SU-DHL-6 (cell line): ENCODE measurements around the gene MMP19.
"Not testable (repeated sequence)": the region's sequence is repeated elsewhere in the genome, so short reads cannot be mapped to it uniquely, and the experiment has no call there.

Source experiments
- H2AFZ ChIP-seq: fragments of 200-600 bp; sonication (generic); 2 replicates; pipeline ENCODE4 v1.6.1; 2014; ENCODE audit warnings: low read depth, mild to moderate bottlenecking, moderate library complexity, mixed read lengths, antibody characterized with exemption, low read length; ENCODE audit not compliant: severe bottlenecking
- H3F3A ChIP-seq: fragments of 200-600 bp; shearing (Covaris generic); 2 replicates; pipeline ENCODE4 v1.6.0; 2016; ENCODE audit warnings: antibody characterized with exemption, mild to moderate bottlenecking; ENCODE audit not compliant: insufficient read depth
- H3K27ac ChIP-seq: fragments of 200-600 bp; sonication (generic); 2 replicates; pipeline ENCODE4 v1.5.1; 2016; ENCODE audit warnings: low read depth, mild to moderate bottlenecking, low read length, moderate library complexity, mixed read lengths
- H3K27me3 ChIP-seq: fragments of 200-600 bp; sonication (generic), shearing (Covaris generic); 2 replicates; pipeline ENCODE4 v1.6.0; 2014; ENCODE audit warnings: mild to moderate bottlenecking, low read length
- H3K36me3 ChIP-seq: fragments of 200-600 bp; sonication (generic); 2 replicates; pipeline ENCODE4 v1.6.1; 2014; ENCODE audit warnings: mild to moderate bottlenecking, low read length, mixed read lengths
- H3K4me2 ChIP-seq: fragments of 300-600, 200-600 bp; shearing (Covaris generic), sonication (generic); 2 replicates; pipeline ENCODE4 v1.6.0; 2014; ENCODE audit warnings: low read length, low read depth, mild to moderate bottlenecking; ENCODE audit not compliant: poor library complexity, severe bottlenecking
- H3K4me3 ChIP-seq: fragments of 200-600 bp; sonication (generic); 2 replicates; pipeline ENCODE4 v1.5.1; 2014; ENCODE audit warnings: antibody characterized with exemption, low read length, mild to moderate bottlenecking, mixed read lengths; ENCODE audit not compliant: insufficient read depth, poor library complexity, severe bottlenecking
- H3K79me2 ChIP-seq: fragments of 200-600 bp; sonication (generic); 2 replicates; pipeline ENCODE4 v1.6.1; 2014; ENCODE audit warnings: mild to moderate bottlenecking, low read length, moderate library complexity; ENCODE audit not compliant: insufficient read depth
- H3K9ac ChIP-seq: fragments of 200-600 bp; sonication (generic); 2 replicates; pipeline ENCODE4 v1.7.0; 2014; ENCODE audit warnings: mild to moderate bottlenecking, low read length
- H3K9me2 ChIP-seq: fragments of 200-600 bp; sonication (generic); replicated peaks from 2 replicates; pipeline ENCODE4 v1.6.1; 2014; ENCODE audit warnings: low read length; ENCODE audit not compliant: insufficient read depth
- H3K9me3 ChIP-seq: fragments of 200-600 bp; sonication (generic); 2 replicates; pipeline ENCODE4 v1.6.1; 2014; ENCODE audit warnings: low read length, mixed read lengths; ENCODE audit not compliant: insufficient read depth
- H4K20me1 ChIP-seq: fragments of 200-600 bp; sonication (generic); 2 replicates; pipeline ENCODE4 v1.6.1; 2014; ENCODE audit warnings: low read depth, mild to moderate bottlenecking, antibody characterized with exemption, low read length, moderate library complexity, mixed read lengths
- EZH2phosphoT487 ChIP-seq: fragments of 200-600 bp; sonication (generic), shearing (Covaris generic); conservative IDR thresholded peaks from 2 replicates; pipeline ENCODE4 v1.6.1; 2018; ENCODE audit warnings: mild to moderate bottlenecking, antibody characterized with exemption, low read length, moderate library complexity, mixed read lengths
- TF ChIP-seq, protein P1 (sequence below): fragments of 200-600 bp; sonication (generic); IDR thresholded peaks from one replicate; pipeline ENCODE4 v1.5.1; 2017; ENCODE audit warnings: antibody characterized with exemption, mild to moderate bottlenecking, low read length, moderate library complexity; ENCODE audit not compliant: insufficient read depth, poor library complexity, severe bottlenecking

Gene MMP19

DNA sequence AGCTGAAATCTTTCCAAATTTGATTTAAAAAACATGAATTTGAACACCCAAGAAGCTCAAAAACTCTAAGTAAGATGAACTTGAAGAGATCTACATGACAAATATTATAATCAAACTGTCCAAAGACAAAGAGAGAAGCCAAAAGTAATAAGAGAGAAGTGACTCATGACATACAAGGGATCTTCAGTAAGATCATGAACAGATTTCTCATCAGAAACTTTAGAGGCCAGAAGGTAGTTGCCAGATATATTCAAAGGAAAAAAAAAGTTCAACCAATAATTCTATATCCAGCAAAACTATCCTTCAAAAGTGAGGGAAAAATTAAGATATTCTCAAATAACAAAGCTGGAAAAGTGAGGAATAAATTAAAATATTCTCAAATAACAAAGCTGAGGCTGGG lies 35.1 kb upstream of the MMP19 start:
- Histone ChIP-seq H3K4me2 (no peak overlapping the region), H3K9me2 (no peaks in the 10 kb centered on the region), H3K27me3 (no peaks in the 10 kb centered on the region), H3K9me3 (peaks cover 5% of the 10 kb centered on the region; the same call in 1 of the 2 replicates), H3K9ac (no peak overlapping the region), H3K36me3 (0 out of 2 replicates have a peak, but pooled peaks cover 3% of the 10 kb centered on the region), H3K79me2 (no peaks in the 10 kb centered on the region), H3K4me3 (no peak overlapping the region), H4K20me1 (no peaks in the 10 kb centered on the region), H3F3A (no peaks in the 10 kb centered on the region), H2AFZ (no peak overlapping the region), H3K27ac (no peak overlapping the region)
- TF ChIP-seq EZH2phosphoT487: no peak
- TF ChIP-seq, protein P1, sequence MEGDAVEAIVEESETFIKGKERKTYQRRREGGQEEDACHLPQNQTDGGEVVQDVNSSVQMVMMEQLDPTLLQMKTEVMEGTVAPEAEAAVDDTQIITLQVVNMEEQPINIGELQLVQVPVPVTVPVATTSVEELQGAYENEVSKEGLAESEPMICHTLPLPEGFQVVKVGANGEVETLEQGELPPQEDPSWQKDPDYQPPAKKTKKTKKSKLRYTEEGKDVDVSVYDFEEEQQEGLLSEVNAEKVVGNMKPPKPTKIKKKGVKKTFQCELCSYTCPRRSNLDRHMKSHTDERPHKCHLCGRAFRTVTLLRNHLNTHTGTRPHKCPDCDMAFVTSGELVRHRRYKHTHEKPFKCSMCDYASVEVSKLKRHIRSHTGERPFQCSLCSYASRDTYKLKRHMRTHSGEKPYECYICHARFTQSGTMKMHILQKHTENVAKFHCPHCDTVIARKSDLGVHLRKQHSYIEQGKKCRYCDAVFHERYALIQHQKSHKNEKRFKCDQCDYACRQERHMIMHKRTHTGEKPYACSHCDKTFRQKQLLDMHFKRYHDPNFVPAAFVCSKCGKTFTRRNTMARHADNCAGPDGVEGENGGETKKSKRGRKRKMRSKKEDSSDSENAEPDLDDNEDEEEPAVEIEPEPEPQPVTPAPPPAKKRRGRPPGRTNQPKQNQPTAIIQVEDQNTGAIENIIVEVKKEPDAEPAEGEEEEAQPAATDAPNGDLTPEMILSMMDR: no peak

DNA sequence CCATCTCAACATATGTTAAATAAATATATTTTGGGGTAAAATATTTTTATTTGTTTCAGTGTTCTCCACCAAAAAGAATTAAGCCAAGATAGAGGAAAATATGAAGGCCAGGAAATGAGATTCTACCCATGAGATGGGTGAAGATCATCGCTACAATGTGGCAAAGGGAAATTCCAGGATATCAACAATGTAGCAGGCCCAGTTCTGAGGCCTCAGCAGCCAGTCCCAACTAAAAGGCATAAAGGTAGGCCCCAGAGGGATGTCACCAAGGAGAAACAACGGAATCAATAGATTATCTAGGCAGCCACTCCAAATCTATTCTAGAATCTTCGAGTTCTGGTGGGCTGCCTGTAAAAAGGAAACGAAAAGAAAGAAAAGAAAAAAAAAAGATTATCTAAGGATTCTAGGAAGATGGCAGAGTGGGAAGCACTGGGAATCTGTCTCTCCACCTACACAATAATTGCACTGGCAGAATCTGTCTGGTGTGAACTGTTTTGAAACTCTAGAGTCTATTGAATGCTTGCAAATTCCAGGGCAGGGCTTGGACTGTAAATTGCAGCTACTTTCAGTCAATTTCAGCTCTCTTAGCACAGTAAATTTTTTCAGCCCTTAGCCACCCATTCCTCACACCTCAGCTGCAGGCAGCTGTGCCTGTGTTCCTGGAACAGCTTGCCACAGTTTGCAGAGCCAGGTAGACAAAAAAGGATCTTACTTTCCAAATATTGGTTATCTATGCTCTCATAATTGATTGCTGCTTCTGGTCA lies 33.1 kb upstream of the MMP19 start:
- H3K36me3 ChIP-seq: 0 out of 2 replicates have a peak, but pooled peaks cover 3% of the 10 kb centered on the region
- H3F3A ChIP-seq: no peaks in the 10 kb centered on the region
- no peak overlapping the region for H2AFZ ChIP-seq
- TF ChIP-seq, protein P1: no peak
- no peak for TF ChIP-seq EZH2phosphoT487
- no peaks in the 10 kb centered on the region for H4K20me1 ChIP-seq
- peaks cover 5% of the 10 kb centered on the region; the same call in 1 of the 2 replicates for H3K9me3 ChIP-seq
- H3K79me2 ChIP-seq: no peaks in the 10 kb centered on the region
- H3K4me3 ChIP-seq: no peak overlapping the region
- H3K9ac ChIP-seq: no peak overlapping the region
- H3K27ac ChIP-seq: no peak overlapping the region
- no peaks in the 10 kb centered on the region for H3K9me2 ChIP-seq
- H3K27me3 ChIP-seq: no peaks in the 10 kb centered on the region
- no peak overlapping the region for H3K4me2 ChIP-seq

DNA sequence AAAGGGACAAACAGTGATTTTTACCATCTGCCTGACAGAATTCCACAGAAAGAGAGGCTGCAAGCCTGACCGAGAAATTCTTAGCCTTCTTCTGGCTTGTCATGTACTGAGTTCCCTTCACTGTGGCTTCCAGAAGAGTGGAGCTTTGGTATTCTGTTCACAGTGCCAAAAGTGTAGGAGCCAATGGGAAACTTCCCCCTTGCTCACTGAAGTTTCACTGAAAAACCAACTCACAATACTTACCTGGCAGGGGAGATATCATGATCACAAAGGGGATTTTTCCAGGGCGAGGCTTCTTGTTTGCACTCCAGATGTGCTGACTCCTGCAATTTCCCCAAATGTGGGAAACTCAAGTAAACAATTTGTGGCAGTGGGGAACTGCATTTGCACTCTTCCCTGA lies 31.7 kb upstream of the MMP19 start:
- no peak overlapping the region for H3K4me3 ChIP-seq
- H4K20me1 ChIP-seq: no peaks in the 10 kb centered on the region
- H3K4me2 ChIP-seq: no peak overlapping the region
- no peak overlapping the region for H3K27ac ChIP-seq
- no peak for TF ChIP-seq EZH2phosphoT487
- H2AFZ ChIP-seq: no peak overlapping the region
- H3K36me3 ChIP-seq: 0 out of 2 replicates have a peak, but pooled peaks cover 3% of the 10 kb centered on the region
- no peaks in the 10 kb centered on the region for H3K79me2 ChIP-seq
- no peak overlapping the region for H3K9ac ChIP-seq
- H3K9me2 ChIP-seq: no peaks in the 10 kb centered on the region
- peaks cover 5% of the 10 kb centered on the region; the same call in 1 of the 2 replicates for H3K9me3 ChIP-seq
- no peaks in the 10 kb centered on the region for H3K27me3 ChIP-seq
- no peaks in the 10 kb centered on the region for H3F3A ChIP-seq

DNA sequence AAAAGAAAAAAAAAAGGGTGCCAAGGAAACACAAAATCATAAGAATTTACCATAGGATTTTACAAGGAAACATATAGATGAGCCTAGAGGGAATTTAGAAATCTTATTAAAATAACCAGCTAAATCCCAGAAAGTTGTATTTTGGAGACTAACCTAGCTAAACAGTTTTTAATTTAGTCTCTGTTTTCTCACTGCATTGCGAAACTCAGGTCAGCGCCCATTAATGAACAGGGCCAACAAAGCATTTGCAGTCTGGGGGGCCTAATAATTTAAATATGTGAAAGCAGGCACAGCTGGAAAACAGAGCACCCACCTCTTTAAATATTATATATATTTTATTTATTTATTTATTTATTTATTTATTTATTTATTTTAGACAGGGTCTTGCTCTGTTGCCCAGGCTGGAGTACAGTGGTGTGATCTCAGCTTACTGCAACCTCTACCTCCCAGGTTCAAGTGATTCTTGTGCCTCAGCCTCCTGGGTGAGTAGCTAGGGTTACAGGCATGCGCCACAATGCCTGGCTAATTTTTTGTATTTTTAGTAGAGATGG lies 23.8 kb upstream of the MMP19 start:
- not testable (repeated sequence) for H4K20me1 ChIP-seq, H3K79me2 ChIP-seq, H3K27ac ChIP-seq, H3K9me2 ChIP-seq, H3K4me2 ChIP-seq, H3K36me3 ChIP-seq, H3K4me3 ChIP-seq, H3F3A ChIP-seq, H3K9me3 ChIP-seq, H3K9ac ChIP-seq, H2AFZ ChIP-seq, H3K27me3 ChIP-seq
